Activated gamma-delta T cell treated with anti-CD3 and anti-CD28 coated beads, Interleukin-2, amount 50 U/mL, for 16 hours (primary cell): ENCODE data around the gene NPPC.
"Not testable (repeated sequence)": the region's sequence is repeated elsewhere in the genome, so short reads cannot be mapped to it uniquely, and the experiment has no call there.

Source experiments
- DNase-seq: peaks from one replicate; pipeline ENCODE4 v3.0.0-alpha.2; 2020; ENCODE audit warnings: low read depth

The NPPC gene

GRCh38 chr2:231926180-231926741 is at the start of gene NPPC:
Gene NPPC (minus strand): TSS chr2:231926396. CDS start chr2:231926249, 147 bp downstream.
- peak; percentile 27 for DNase-seq

- DNase-seq: no peak
Observed at GRCh38 chr2:231975001-231975400, 48.8 kb upstream of the NPPC start.

GRCh38 chr2:231970461-231970860 is 44.3 kb upstream of the NPPC start:
- no peak for DNase-seq

GRCh38 chr2:231968820-231969219 is 42.6 kb upstream of the NPPC start:
- DNase-seq: no peak

- no peak for DNase-seq
Observed at GRCh38 chr2:231966886-231967285, 40.7 kb upstream of the NPPC start.

GRCh38 chr2:231965102-231965501 is 38.9 kb upstream of the NPPC start:
- DNase-seq: no peak

GRCh38 chr2:231961349-231962166 is 35.4 kb upstream of the NPPC start, which contains the start of gene DIS3L2:
Gene DIS3L2 (plus strand): TSS chr2:231961713. CDS start chr2:232014928, 53,215 bp downstream.
- DNase-seq: peak; percentile 60

GRCh38 chr2:231960810-231961348 is 34.7 kb upstream of the NPPC start:
- DNase-seq: no peak

- no peak for DNase-seq
Observed at GRCh38 chr2:231957913-231958763, 31.9 kb upstream of the NPPC start.

- DNase-seq: no peak
Observed at GRCh38 chr2:231955758-231956472, 29.7 kb upstream of the NPPC start.

GRCh38 chr2:231951452-231952035 is 25.3 kb upstream of the NPPC start:
- no peak for DNase-seq

GRCh38 chr2:231947694-231948093 is 21.5 kb upstream of the NPPC start:
- DNase-seq: no peak

- not testable (repeated sequence) for DNase-seq
Observed at GRCh38 chr2:231947112-231947511, 20.9 kb upstream of the NPPC start.

- DNase-seq: no peak
Observed at GRCh38 chr2:231946241-231946814, 20.1 kb upstream of the NPPC start.

GRCh38 chr2:231942180-231942579 is 16.0 kb upstream of the NPPC start:
- no peak for DNase-seq

GRCh38 chr2:231941673-231942072 is 15.5 kb upstream of the NPPC start:
- no peak for DNase-seq

GRCh38 chr2:231940795-231941194 is 14.6 kb upstream of the NPPC start:
- no peak for DNase-seq

GRCh38 chr2:231939022-231939421 is 12.8 kb upstream of the NPPC start:
- DNase-seq: no peak

GRCh38 chr2:231937057-231937456 is 10.9 kb upstream of the NPPC start:
- no peak for DNase-seq

- no peak for DNase-seq
Observed at GRCh38 chr2:231936491-231936890, 10.3 kb upstream of the NPPC start.

- DNase-seq: no peak
Observed at GRCh38 chr2:231935815-231936214, 9.6 kb upstream of the NPPC start.
